WTC11 (cell line): ENCODE results near the gene HOXC11. TPM values are rescaled to one million over a fixed set of nuclear protein-coding genes. Genes with fewer than 3 reads are reported as not detected.

ENCODE experiments used
- ATAC-seq: fragments of 200-7000 bp; cut with Tn5 transposase; 2 replicates; pipeline ENCODE4 v1.10.0; 2021; ENCODE audit warnings: mild to moderate bottlenecking, moderate library complexity
- CTCF ChIA-PET: fragments of 300-600 bp; sonication (Branson Sonifier 250); formaldehyde crosslinking; loops from one replicate; lab custom pipeline; 2021; ENCODE audit warnings: antibody characterized with exemption; lab: Charles Lee
- POLR2A ChIA-PET: fragments of 350-600 bp; sonication (Branson Sonifier 250); formaldehyde crosslinking; loops from one replicate; lab custom pipeline; 2021; ENCODE audit warnings: antibody characterized with exemption; lab: Charles Lee
- DNase-seq: peaks from one replicate; pipeline ENCODE4 v3.0.0; 2021; ENCODE audit warnings: low spot score
- H3K27ac Mint-ChIP-seq: 2 replicates; pipeline ENCODE4 v1.8.0; 2021; ENCODE audit warnings: mixed read lengths
- H3K27me3 Mint-ChIP-seq: 2 replicates; pipeline ENCODE4 v1.8.0; 2021; ENCODE audit warnings: low read depth, mild to moderate bottlenecking, moderate library complexity, mixed read lengths
- H3K36me3 Mint-ChIP-seq: 2 replicates; pipeline ENCODE4 v1.8.0; 2021; ENCODE audit warnings: mixed read lengths
- H3K4me1 Mint-ChIP-seq: 2 replicates; pipeline ENCODE4 v1.8.0; 2022; ENCODE audit warnings: mixed read lengths
- H3K4me3 Mint-ChIP-seq: 2 replicates; pipeline ENCODE4 v1.8.0; 2021; ENCODE audit warnings: mild to moderate bottlenecking, moderate library complexity, mixed read lengths
- H3K9me3 Mint-ChIP-seq: 2 replicates; pipeline ENCODE4 v1.8.0; 2021; ENCODE audit warnings: mixed read lengths
- AR ChIP-seq: fragments of 250-450 bp; sonication (Bioruptor Pico); IDR thresholded peaks from 2 replicates; pipeline ENCODE4 v1.9.0; 2021; ENCODE audit warnings: mild to moderate bottlenecking
- ARID4B ChIP-seq: sonication (generic); formaldehyde crosslinking; IDR thresholded peaks from 2 replicates; pipeline ENCODE4 v1.8.0; 2023; ENCODE audit warnings: missing genetic modification reagents, mild to moderate bottlenecking, borderline replicate concordance
- ATF3 ChIP-seq: sonication (generic); formaldehyde crosslinking; conservative IDR thresholded peaks from 2 replicates; pipeline ENCODE4 v1.8.1; 2022; ENCODE audit warnings: mild to moderate bottlenecking, missing genetic modification reagents
- CBFB ChIP-seq: sonication (generic); formaldehyde crosslinking; IDR thresholded peaks from 2 replicates; pipeline ENCODE4 v1.8.1; 2022; ENCODE audit warnings: mild to moderate bottlenecking, low read depth, missing genetic modification reagents
- E2F4 ChIP-seq: sonication (generic); formaldehyde crosslinking; IDR thresholded peaks from 2 replicates; pipeline ENCODE4 v1.8.1; 2022; ENCODE audit warnings: low read depth, mild to moderate bottlenecking, moderate library complexity, missing genetic modification reagents, borderline replicate concordance
- E2F5 ChIP-seq: sonication (generic); formaldehyde crosslinking; IDR thresholded peaks from 2 replicates; pipeline ENCODE4 v1.8.1; 2022; ENCODE audit warnings: mild to moderate bottlenecking, moderate library complexity, missing genetic modification reagents
- HMGA2 ChIP-seq: fragments of 250-450 bp; sonication (Bioruptor Pico); IDR thresholded peaks from 2 replicates; pipeline ENCODE4 v1.4.0; 2021; ENCODE audit warnings: mild to moderate bottlenecking, moderate library complexity
- JAZF1 ChIP-seq: fragments of 250-450 bp; sonication (Bioruptor Pico); IDR thresholded peaks from 2 replicates; pipeline ENCODE4 v1.9.0; 2021; ENCODE audit warnings: moderate library complexity, mild to moderate bottlenecking, inconsistent platforms
- JUN ChIP-seq: sonication (generic); formaldehyde crosslinking; IDR thresholded peaks from 2 replicates; pipeline ENCODE4 v1.8.0; 2023; ENCODE audit warnings: mild to moderate bottlenecking, missing genetic modification reagents
- MAX ChIP-seq: sonication (generic); formaldehyde crosslinking; IDR thresholded peaks from 2 replicates; pipeline ENCODE4 v1.8.0; 2022; ENCODE audit warnings: mild to moderate bottlenecking, missing genetic modification reagents
- ZNF232 ChIP-seq: sonication (generic); formaldehyde crosslinking; IDR thresholded peaks from 2 replicates; pipeline ENCODE4 v1.8.0; 2022; ENCODE audit warnings: mild to moderate bottlenecking, missing genetic modification reagents
- ZNF396 ChIP-seq: fragments of 250-450 bp; sonication (Bioruptor Pico); IDR thresholded peaks from 2 replicates; pipeline ENCODE4 v1.8.0; 2021; ENCODE audit warnings: mild to moderate bottlenecking, moderate library complexity, borderline replicate concordance
- ZNF416 ChIP-seq: fragments of 250-450 bp; sonication (Bioruptor Pico); IDR thresholded peaks from 2 replicates; pipeline ENCODE4 v1.9.0; 2021; ENCODE audit warnings: mild to moderate bottlenecking, inconsistent platforms
- total RNA-seq: library from RNA; stranded (reverse); gene quantifications from 3 replicates; pipeline ENCODE4 v1.2.3, GENCODE V29; 2021

Gene HOXC11
- total RNA-seq, 1 experiment from 2014 or later, result not detected

GRCh38 chr12:53948650-53949593 is 24.0 kb upstream of the HOXC11 start (continued):
- no peak for TF ChIP-seq ATF3 (CRISPR knock-in tag)

- POLR2A ChIA-PET, result no interaction called here
- peak; percentile 69 for DNase-seq
Measured at GRCh38 chr12:53949631-53950436, 23.1 kb upstream of the HOXC11 start.

GRCh38 chr12:53950437-53950773 is 22.5 kb upstream of the HOXC11 start:
- POLR2A ChIA-PET, result no interaction called here
- ATAC-seq (no peak), DNase-seq (no peak)
- Mint-ChIP-seq H3K4me1 (peaks cover 23% of the 10 kb centered on the region), H3K4me3 (no peak overlapping the region), H3K9me3 (no peaks in the 10 kb centered on the region), H3K27me3 (peaks cover 100% of the 10 kb centered on the region), H3K27ac (no peak overlapping the region), H3K36me3 (no peaks in the 10 kb centered on the region)
- CTCF ChIA-PET, result interaction anchor here (1.2 to 4.9 kb wide), 4 partner anchors 10 to 204 kb away, joined by 3 to 26 read pairs (median 14); no protein-coding TSS in a partner anchor
- no peak for TF ChIP-seq JUN (CRISPR knock-in tag)
- no peak for TF ChIP-seq CBFB (CRISPR knock-in tag)
- TF ChIP-seq ARID4B, result no peak
- TF ChIP-seq E2F4 (CRISPR knock-in tag), result no peak

More at GRCh38 chr12:53949631-53950436, 23.1 kb upstream of the HOXC11 start:
- Mint-ChIP-seq H3K36me3 (no peaks in the 10 kb centered on the region), H3K27me3 (peaks cover 100% of the 10 kb centered on the region), H3K27ac (no peak overlapping the region), H3K4me3 (no peak overlapping the region; the same call in 1 of the 2 replicates), H3K9me3 (no peaks in the 10 kb centered on the region), H3K4me1 (peaks cover 28% of the 10 kb centered on the region)
- peak; percentile 13 for ATAC-seq
- no peak for TF ChIP-seq ZNF416
- TF ChIP-seq ZNF232 (CRISPR knock-in tag), result no peak
- TF ChIP-seq JAZF1 (CRISPR knock-in tag), result no peak
- no peak for TF ChIP-seq E2F5 (CRISPR knock-in tag)
- TF ChIP-seq E2F4 (CRISPR knock-in tag), result no peak
- TF ChIP-seq AR (CRISPR knock-in tag), result no peak
- no peak for TF ChIP-seq MAX
- no peak for TF ChIP-seq HMGA2 (CRISPR knock-in tag)
- TF ChIP-seq ZNF396 (CRISPR knock-in tag), result no peak
- CTCF ChIA-PET, result interaction anchor here (1.2 to 4.9 kb wide), 5 partner anchors 10 to 203 kb away, joined by 3 to 26 read pairs (median 10); no protein-coding TSS in a partner anchor
